Right renal cortex interstitium (tissue), 3 donors: ENCODE measurements around the gene CSRNP3. TPM values are rescaled to one million over a fixed set of nuclear protein-coding genes. Genes with fewer than 3 reads are reported as not detected.
A peak's percentile ranks its signal among the peaks of the same experiment; 100 is the strongest.

Experiments used
- DNase-seq, 3 donors: peaks; one replicate each; pipeline ENCODE4 v3.0.0-alpha.2; 2013; ENCODE audit warnings: low read depth in 3 of 3, low spot score in 2 of 3
- polyA plus RNA-seq, 3 donors: library from polyadenylated mRNA; unstranded; fragments of 120-200 nt; gene quantifications; one replicate each; pipeline ENCODE4 v1.2.1, GENCODE V29; 2013; ENCODE audit not compliant: insufficient read length in 3 of 3

Gene CSRNP3
- polyA plus RNA-seq, 3 donors = 9.7 to 11.8 (median 11.0) TPM

GRCh38 chr2:165535471-165535870, 66.0 kb downstream of the CSRNP3 start:
- no peak for DNase-seq

- no peak for DNase-seq
These were observed 67.5 kb downstream of the CSRNP3 start for GRCh38 chr2:165536851-165537499.

- DNase-seq = no peak
These were observed 70.5 kb downstream of the CSRNP3 start for GRCh38 chr2:165539985-165540384.

- no peak for DNase-seq
These were observed 75.4 kb downstream of the CSRNP3 start for GRCh38 chr2:165544897-165545296.

GRCh38 chr2:165547900-165548299, 78.4 kb downstream of the CSRNP3 start:
- no peak for DNase-seq

GRCh38 chr2:165549619-165550018, 80.1 kb downstream of the CSRNP3 start:
- no peak for DNase-seq

- no peak for DNase-seq
These were observed 89.3 kb downstream of the CSRNP3 start for GRCh38 chr2:165558832-165559231.

- no peak for DNase-seq
These were observed 91.0 kb downstream of the CSRNP3 start for GRCh38 chr2:165560377-165560988.

GRCh38 chr2:165561516-165561915, 92.0 kb downstream of the CSRNP3 start:
- DNase-seq = no peak

GRCh38 chr2:165562233-165562632, 92.7 kb downstream of the CSRNP3 start:
- no peak for DNase-seq

- DNase-seq = no peak
These were observed 94.1 kb downstream of the CSRNP3 start for GRCh38 chr2:165563468-165564225.

- no peak for DNase-seq
These were observed 96.5 kb downstream of the CSRNP3 start for GRCh38 chr2:165566008-165566407.

GRCh38 chr2:165567273-165567672, 97.8 kb downstream of the CSRNP3 start:
- no peak for DNase-seq

- DNase-seq = no peak
These were observed 98.9 kb downstream of the CSRNP3 start for GRCh38 chr2:165568361-165568760.

- no peak for DNase-seq
These were observed 102.0 kb downstream of the CSRNP3 start for GRCh38 chr2:165571477-165571876.

- no peak for DNase-seq
These were observed 102.7 kb downstream of the CSRNP3 start for GRCh38 chr2:165572151-165572550.

GRCh38 chr2:165573534-165574461, 104.3 kb downstream of the CSRNP3 start:
- DNase-seq = peak; percentile 68 to 77 (median 75)

GRCh38 chr2:165575044-165575615, 105.6 kb downstream of the CSRNP3 start:
- DNase-seq = no peak

GRCh38 chr2:165576409-165577154, 107.1 kb downstream of the CSRNP3 start:
- DNase-seq = no peak

GRCh38 chr2:165582409-165582808, 112.9 kb downstream of the CSRNP3 start:
- no peak for DNase-seq
